GM10266 (cell line): ENCODE measurements around the gene FGR.

Experiments
- DNase-seq: peaks from one replicate; pipeline ENCODE4 v3.0.0; 2012; ENCODE audit errors: extremely low spot score
- CTCF ChIP-seq: IDR thresholded peaks from 2 replicates; pipeline ENCODE4 v1.5.1; 2012; ENCODE audit warnings: mild to moderate bottlenecking, low read depth; ENCODE audit not compliant: control insufficient read depth, insufficient read depth; ENCODE audit errors: missing control alignments

FGR gene

GRCh38 chr1:27671964-27672749 lies 37.2 kb upstream of the FGR start, which contains the start of gene IFI6:
Gene IFI6, minus strand, starts transcription at chr1:27672192. Its CDS starts 2,878 bp downstream, at chr1:27669314.
- TF ChIP-seq CTCF: no peak
- DNase-seq: peak; percentile 93

GRCh38 chr1:27669876-27670275 lies 34.9 kb upstream of the FGR start:
- TF ChIP-seq CTCF: no peak
- DNase-seq: no peak

GRCh38 chr1:27668808-27669723 lies 34.1 kb upstream of the FGR start:
- peak; percentile 86 for DNase-seq

GRCh38 chr1:27668121-27668807 lies 33.3 kb upstream of the FGR start:
- no peak for DNase-seq
- TF ChIP-seq CTCF: no peak

More at GRCh38 chr1:27668808-27669723, 34.1 kb upstream of the FGR start:
- peak; percentile 93 for TF ChIP-seq CTCF

- TF ChIP-seq CTCF: no peak
- DNase-seq: no peak
Observed at GRCh38 chr1:27666791-27667254, 31.8 kb upstream of the FGR start.

GRCh38 chr1:27666294-27666693 lies 31.3 kb upstream of the FGR start:
- TF ChIP-seq CTCF: no peak
- no peak for DNase-seq
